NCI-H82 treated with DMSO at 0.1 percent for 48 hours (cell line): ENCODE measurements around the gene TINAGL1.

Experiments used
- DNase-seq: peaks from one replicate; lab custom pipeline; 2025; ENCODE audit not compliant: unreplicated experiment; lab: John Stamatoyannopoulos, UW

Gene TINAGL1

GRCh38 chr1:31576201-31576669 is at the start of gene TINAGL1:
Gene TINAGL1, plus strand, starts transcription at chr1:31576515. Its CDS starts 634 bp downstream, at chr1:31577149.
- no peak for DNase-seq

- no peak for DNase-seq
These were observed 46.2 kb upstream of the TINAGL1 start for GRCh38 chr1:31529999-31530684.

- no peak for DNase-seq
These were observed 44.9 kb upstream of the TINAGL1 start for GRCh38 chr1:31531177-31531999.

- DNase-seq: no peak
These were observed 44.1 kb upstream of the TINAGL1 start for GRCh38 chr1:31532173-31532572.

GRCh38 chr1:31535561-31535960 is 40.8 kb upstream of the TINAGL1 start:
- DNase-seq: no peak

- no peak for DNase-seq
These were observed 37.0 kb upstream of the TINAGL1 start for GRCh38 chr1:31539329-31539728.

GRCh38 chr1:31541194-31541593 is 35.1 kb upstream of the TINAGL1 start:
- DNase-seq: no peak

- no peak for DNase-seq
These were observed 30.3 kb upstream of the TINAGL1 start for GRCh38 chr1:31545927-31546540.

- no peak for DNase-seq
These were observed 27.8 kb upstream of the TINAGL1 start for GRCh38 chr1:31548534-31548906.

GRCh38 chr1:31548907-31549808 is 27.2 kb upstream of the TINAGL1 start:
- peak; percentile 57 for DNase-seq

GRCh38 chr1:31549809-31550620 is 26.3 kb upstream of the TINAGL1 start:
- DNase-seq: no peak

GRCh38 chr1:31551208-31551607 is 25.1 kb upstream of the TINAGL1 start:
- no peak for DNase-seq

- no peak for DNase-seq
These were observed 23.8 kb upstream of the TINAGL1 start for GRCh38 chr1:31552489-31552888.

- DNase-seq: no peak
These were observed 19.8 kb upstream of the TINAGL1 start for GRCh38 chr1:31556481-31557006.

GRCh38 chr1:31559715-31560114 is 16.6 kb upstream of the TINAGL1 start:
- no peak for DNase-seq

- no peak for DNase-seq
These were observed 15.9 kb upstream of the TINAGL1 start for GRCh38 chr1:31560394-31560793.

GRCh38 chr1:31562707-31563360 is 13.5 kb upstream of the TINAGL1 start:
- no peak for DNase-seq

- no peak for DNase-seq
These were observed 11.7 kb upstream of the TINAGL1 start for GRCh38 chr1:31564606-31564989.

GRCh38 chr1:31567956-31568570 is 8.3 kb upstream of the TINAGL1 start:
- no peak for DNase-seq
